Mononuclear cell (primary cell): ENCODE measurements around the gene MRPL53. TPM values are rescaled to one million over a fixed set of nuclear protein-coding genes. Genes with fewer than 3 reads are reported as not detected.

ENCODE experiments used
- H3K27me3 ChIP-seq: 2 replicates; pipeline ENCODE4 v1.6.0; 2011; ENCODE audit warnings: low read length, control low read depth; ENCODE audit not compliant: insufficient read depth
- H3K4me1 ChIP-seq: 2 replicates; pipeline ENCODE4 v1.5.1; 2011; ENCODE audit warnings: mild to moderate bottlenecking, low read length, control low read depth; ENCODE audit not compliant: insufficient read depth
- H3K4me3 ChIP-seq: 2 replicates; pipeline ENCODE4 v1.5.1; 2011; ENCODE audit warnings: mild to moderate bottlenecking, low read length, moderate library complexity
- H3K9me3 ChIP-seq: 2 replicates; pipeline ENCODE4 v1.5.1; 2011; ENCODE audit warnings: low read depth, mild to moderate bottlenecking, control low read depth, low read length
- total RNA-seq: library from RNA; depleted of rRNA; stranded (reverse); fragments of >200 nt; gene quantifications from one replicate; pipeline ENCODE4 v1.2.3, GENCODE V29; 2012

The MRPL53 gene
- total RNA-seq, result 8.3 TPM

- Histone ChIP-seq H3K4me1 (peaks cover 31% of the 10 kb centered on the region), H3K9me3 (no peaks in the 10 kb centered on the region), H3K27me3 (no peaks in the 10 kb centered on the region), H3K4me3 (peak within 1 kb of the TSS; percentile 73)
Observed at GRCh38 chr2:74472086-74472944, at the start of gene MRPL53. Gene MRPL53 (minus strand): TSS chr2:74472680. CDS start chr2:74472660, 20 bp downstream.

GRCh38 chr2:74516650-74517049, 44.2 kb upstream of the MRPL53 start:
- H3K4me3 ChIP-seq, result no peak overlapping the region
- H3K4me1 ChIP-seq, result peaks cover 37% of the 10 kb centered on the region
- H3K27me3 ChIP-seq, result peaks cover 92% of the 10 kb centered on the region
- no peaks in the 10 kb centered on the region for H3K9me3 ChIP-seq

- peak overlapping the region; percentile 24 for H3K4me3 ChIP-seq
- no peaks in the 10 kb centered on the region for H3K9me3 ChIP-seq
- H3K4me1 ChIP-seq, result peaks cover 37% of the 10 kb centered on the region
- H3K27me3 ChIP-seq, result peaks cover 97% of the 10 kb centered on the region
Observed at GRCh38 chr2:74515981-74516633, 43.6 kb upstream of the MRPL53 start.

GRCh38 chr2:74515271-74515980, 42.9 kb upstream of the MRPL53 start:
- H3K9me3 ChIP-seq, result no peaks in the 10 kb centered on the region
- peaks cover 37% of the 10 kb centered on the region for H3K4me1 ChIP-seq
- peaks cover 97% of the 10 kb centered on the region for H3K27me3 ChIP-seq
- H3K4me3 ChIP-seq, result peak overlapping the region; percentile 24

- peaks cover 97% of the 10 kb centered on the region for H3K27me3 ChIP-seq
- H3K9me3 ChIP-seq, result no peaks in the 10 kb centered on the region
- H3K4me3 ChIP-seq, result no peak within 1 kb of the TSS
- H3K4me1 ChIP-seq, result peaks cover 37% of the 10 kb centered on the region
Observed at GRCh38 chr2:74514368-74515270, 42.1 kb upstream of the MRPL53 start, which contains the start of gene TLX2. Gene TLX2 (plus strand): TSS chr2:74514450. CDS start chr2:74514807, 357 bp downstream.

- no peak overlapping the region for H3K4me3 ChIP-seq
- peaks cover 37% of the 10 kb centered on the region for H3K4me1 ChIP-seq
- peaks cover 95% of the 10 kb centered on the region for H3K27me3 ChIP-seq
- no peaks in the 10 kb centered on the region for H3K9me3 ChIP-seq
Observed at GRCh38 chr2:74513605-74514367, 41.3 kb upstream of the MRPL53 start.

GRCh38 chr2:74512744-74513604, 40.5 kb upstream of the MRPL53 start:
- Histone ChIP-seq H3K27me3 (peaks cover 92% of the 10 kb centered on the region), H3K4me3 (no peak overlapping the region), H3K9me3 (no peaks in the 10 kb centered on the region), H3K4me1 (peaks cover 42% of the 10 kb centered on the region)

- peaks cover 48% of the 10 kb centered on the region for H3K4me1 ChIP-seq
- H3K4me3 ChIP-seq, result no peak overlapping the region
- peaks cover 76% of the 10 kb centered on the region for H3K27me3 ChIP-seq
- H3K9me3 ChIP-seq, result no peaks in the 10 kb centered on the region
Observed at GRCh38 chr2:74511104-74511989, 38.9 kb upstream of the MRPL53 start.

GRCh38 chr2:74510272-74510671, 37.8 kb upstream of the MRPL53 start:
- Histone ChIP-seq H3K9me3 (no peaks in the 10 kb centered on the region), H3K4me3 (no peak overlapping the region), H3K27me3 (peaks cover 65% of the 10 kb centered on the region), H3K4me1 (peaks cover 48% of the 10 kb centered on the region)

GRCh38 chr2:74507926-74508520, 35.5 kb upstream of the MRPL53 start:
- peaks cover 50% of the 10 kb centered on the region for H3K4me1 ChIP-seq
- H3K27me3 ChIP-seq, result peaks cover 51% of the 10 kb centered on the region
- no peaks in the 10 kb centered on the region for H3K9me3 ChIP-seq
- peak overlapping the region; percentile 86 for H3K4me3 ChIP-seq

- Histone ChIP-seq H3K4me1 (peaks cover 57% of the 10 kb centered on the region), H3K27me3 (peaks cover 52% of the 10 kb centered on the region), H3K4me3 (peak within 1 kb of the TSS; percentile 86), H3K9me3 (no peaks in the 10 kb centered on the region)
Observed at GRCh38 chr2:74507145-74507925, 34.9 kb upstream of the MRPL53 start, which contains the start of gene PCGF1. Gene PCGF1 (minus strand): TSS chr2:74507695. CDS start chr2:74507668, 27 bp downstream.
